Measurements from ENCODE around the gene CENPS. TPM values are rescaled to one million over a fixed set of nuclear protein-coding genes. Genes with fewer than 3 reads are reported as not detected.

CENPS gene
- total and polyA plus RNA-seq, 2 of the 13 experiments (the other 11 are each of a cell fraction or from before 2014, with no cell fraction given), result 3.3 to 22.0 TPM

- TF ChIP-seq CBFB (CRISPR knock-in tag; IDR thresholded peaks at IDR 0.05), result no peak; the same call in 1 of the 2 replicates
- TF ChIP-seq ZNF232 (CRISPR knock-in tag; IDR thresholded peaks at IDR 0.05; ENCODE audit: borderline replicate concordance), result peak; percentile 73; the same call in 1 of the 2 replicates
- TF ChIP-seq KIAA2018 (CRISPR knock-in tag; IDR thresholded peaks at IDR 0.05; ENCODE audit: borderline replicate concordance), result no peak
- 0 out of 2 replicates have a peak, but pooled peaks have one; percentile 3 for TF ChIP-seq ZNF737 (CRISPR knock-in tag; IDR thresholded peaks at IDR 0.05; ENCODE audit: borderline replicate concordance)
- peak; percentile 44; the same call in 1 of the 2 replicates for TF ChIP-seq NR2F6 (IDR thresholded peaks at IDR 0.05)
- peak; percentile 76 for TF ChIP-seq NR2F6 (CRISPR knock-in tag; IDR thresholded peaks at IDR 0.05)
- TF ChIP-seq PRDM10 (CRISPR knock-in tag; IDR thresholded peaks at IDR 0.05; ENCODE audit: low read depth), result 0 out of 2 replicates have a peak, but pooled peaks have one; percentile 53
- no peak for TF ChIP-seq BCL3 (CRISPR knock-in tag; IDR thresholded peaks at IDR 0.05)
- no peak for TF ChIP-seq FOXM1 (CRISPR knock-in tag; IDR thresholded peaks at IDR 0.05)
- no peak for TF ChIP-seq NCOR1 (IDR thresholded peaks at IDR 0.05; ENCODE audit: borderline replicate concordance, low read length)
- TF ChIP-seq SOX13 (IDR thresholded peaks at IDR 0.05), result no peak
- peak in 1 of 2 experiments; percentile 40; a peak in 1 of 4 replicates for TF ChIP-seq SOX13 (CRISPR knock-in tag; conservative IDR thresholded peaks at IDR 0.05 in 1 of 2, IDR thresholded peaks at IDR 0.05 in 1 of 2)
- TF ChIP-seq NR2F2 (IDR thresholded peaks at IDR 0.05; ENCODE audit: borderline replicate concordance, low read depth), result no peak
- TF ChIP-seq ZNF607 (CRISPR knock-in tag; IDR thresholded peaks at IDR 0.05; ENCODE audit: borderline replicate concordance), result no peak
- TF ChIP-seq MTF1 (CRISPR knock-in tag; IDR thresholded peaks at IDR 0.05), result no peak
- no peak for TF ChIP-seq ZNF598 (CRISPR knock-in tag; IDR thresholded peaks at IDR 0.05; ENCODE audit: borderline replicate concordance)
Observed at GRCh38 chr1:10474613-10475507, 44.6 kb downstream of the CENPS start, which contains the start of gene PEX14 (continued).
